Medulla oblongata (tissue), 1 donor: ENCODE results near the gene RAB22A.

Experiments used
- DNase-seq: peaks from one replicate; pipeline ENCODE4 v3.0.0-alpha.2; 2015; ENCODE audit errors: extremely low spot score

The RAB22A gene

DNA sequence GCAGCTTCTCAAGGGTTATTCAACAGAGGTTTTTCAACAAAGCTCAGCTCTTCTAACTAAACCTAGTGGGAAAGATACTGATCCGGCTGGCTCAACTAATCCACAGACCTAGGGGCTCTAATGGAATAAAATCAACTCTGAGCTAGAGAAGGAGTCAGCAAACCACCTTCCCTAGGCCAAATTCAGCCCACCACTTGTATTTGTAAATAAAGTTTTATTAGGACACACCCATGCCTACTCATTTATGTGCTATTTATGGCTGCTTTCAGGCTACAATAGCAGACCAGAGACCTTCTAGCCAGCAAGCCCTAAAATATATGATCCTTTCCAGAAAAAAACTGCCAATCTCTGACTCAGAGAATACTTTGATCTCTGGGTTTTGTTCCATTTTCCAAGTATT lies 6.0 kb upstream of the RAB22A start:
- no peak for DNase-seq

DNA sequence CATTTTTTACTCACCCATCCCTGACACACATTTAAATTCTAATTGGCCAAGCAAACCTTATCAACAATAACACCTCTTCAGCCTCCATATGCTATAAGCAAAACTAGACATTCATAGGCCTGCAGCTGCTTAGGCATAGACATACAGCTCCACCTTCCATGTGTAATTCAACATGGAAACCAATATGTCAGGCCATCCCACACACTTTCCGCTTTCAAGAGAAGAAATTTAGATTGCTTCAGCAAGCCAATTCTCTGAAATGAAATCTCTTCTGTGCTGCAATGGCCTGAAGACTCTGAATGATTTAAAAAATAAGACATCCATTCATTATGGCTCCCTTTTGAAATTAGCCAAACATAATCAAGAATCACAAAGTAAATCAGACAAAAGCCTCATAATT lies 4.5 kb upstream of the RAB22A start:
- DNase-seq = no peak

DNA sequence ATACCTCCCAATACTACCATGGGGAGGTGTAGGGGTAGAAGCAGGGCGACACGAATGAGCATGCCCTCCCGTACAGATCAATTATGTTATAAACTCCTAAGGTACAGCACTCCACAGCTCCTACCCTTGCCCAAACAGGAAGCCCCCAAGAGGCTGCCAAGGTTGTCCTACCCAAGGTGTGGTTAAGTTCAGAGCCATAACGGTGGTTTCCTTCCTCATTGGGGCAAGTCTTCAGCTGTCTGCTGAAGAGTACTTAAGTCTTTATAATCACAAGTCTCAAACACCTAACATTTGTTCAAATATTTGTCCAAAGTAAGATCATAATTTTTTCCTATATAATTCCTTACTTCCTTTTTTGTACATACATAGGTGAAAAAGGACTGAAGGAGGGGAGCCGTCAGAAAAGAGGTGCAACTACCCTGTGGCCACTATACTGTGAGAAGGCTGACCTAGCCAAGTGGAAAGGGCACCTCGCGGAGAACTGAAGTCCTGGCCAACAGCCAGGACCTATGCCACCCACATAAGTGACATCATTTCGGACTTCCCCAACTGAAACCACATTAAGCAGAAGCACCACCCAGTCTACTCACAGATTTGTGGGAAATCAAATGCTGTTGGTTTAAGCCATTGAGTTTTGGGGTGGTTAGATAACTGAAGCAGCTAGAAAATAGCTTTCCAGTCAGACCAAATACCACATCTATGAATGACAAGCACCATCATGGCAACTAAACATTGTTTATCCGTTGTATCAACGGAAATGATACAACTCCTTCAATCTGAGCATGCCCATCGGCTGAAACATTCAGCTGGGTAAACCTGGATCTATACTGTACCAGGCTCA lies 2.9 kb upstream of the RAB22A start:
- DNase-seq = peak; percentile 83

DNA sequence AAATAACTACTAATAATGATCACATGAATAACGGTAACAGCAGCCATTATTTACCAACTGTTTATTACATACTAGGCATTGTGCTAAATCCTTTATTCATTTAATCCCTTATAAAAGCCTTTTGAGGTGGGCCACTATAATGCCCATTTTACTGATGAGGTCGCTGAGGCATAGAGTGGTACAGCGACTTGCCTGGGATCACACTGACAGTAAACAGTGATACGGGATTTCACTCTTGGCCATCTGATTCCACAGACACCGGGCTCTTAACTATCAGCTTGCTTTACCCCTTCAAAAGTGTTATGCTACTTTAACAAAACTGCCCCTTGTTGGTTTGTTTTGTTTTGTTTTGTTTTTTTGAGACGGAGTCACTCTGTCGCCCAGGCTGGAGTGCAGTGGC lies 2.2 kb upstream of the RAB22A start:
- no peak for DNase-seq

DNA sequence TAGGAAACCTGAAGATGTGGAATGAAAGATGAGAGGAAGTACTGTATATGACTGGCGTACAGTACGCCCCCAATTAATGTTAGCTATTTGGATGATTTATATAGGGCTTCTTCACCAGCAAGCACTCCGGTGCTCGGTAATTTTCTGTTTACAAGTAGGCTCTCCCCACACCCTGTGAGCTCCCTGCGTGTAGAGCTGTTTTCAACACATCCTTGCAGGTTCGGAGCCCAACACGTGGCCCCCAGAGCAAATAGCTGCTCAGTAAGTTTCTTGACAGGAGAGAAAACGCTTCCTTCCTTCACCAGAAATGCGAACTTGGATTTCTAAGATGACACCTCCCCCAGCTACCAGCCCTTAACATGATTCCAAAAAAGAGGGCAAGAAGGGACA lies 1.2 kb upstream of the RAB22A start:
- no peak for DNase-seq

DNA sequence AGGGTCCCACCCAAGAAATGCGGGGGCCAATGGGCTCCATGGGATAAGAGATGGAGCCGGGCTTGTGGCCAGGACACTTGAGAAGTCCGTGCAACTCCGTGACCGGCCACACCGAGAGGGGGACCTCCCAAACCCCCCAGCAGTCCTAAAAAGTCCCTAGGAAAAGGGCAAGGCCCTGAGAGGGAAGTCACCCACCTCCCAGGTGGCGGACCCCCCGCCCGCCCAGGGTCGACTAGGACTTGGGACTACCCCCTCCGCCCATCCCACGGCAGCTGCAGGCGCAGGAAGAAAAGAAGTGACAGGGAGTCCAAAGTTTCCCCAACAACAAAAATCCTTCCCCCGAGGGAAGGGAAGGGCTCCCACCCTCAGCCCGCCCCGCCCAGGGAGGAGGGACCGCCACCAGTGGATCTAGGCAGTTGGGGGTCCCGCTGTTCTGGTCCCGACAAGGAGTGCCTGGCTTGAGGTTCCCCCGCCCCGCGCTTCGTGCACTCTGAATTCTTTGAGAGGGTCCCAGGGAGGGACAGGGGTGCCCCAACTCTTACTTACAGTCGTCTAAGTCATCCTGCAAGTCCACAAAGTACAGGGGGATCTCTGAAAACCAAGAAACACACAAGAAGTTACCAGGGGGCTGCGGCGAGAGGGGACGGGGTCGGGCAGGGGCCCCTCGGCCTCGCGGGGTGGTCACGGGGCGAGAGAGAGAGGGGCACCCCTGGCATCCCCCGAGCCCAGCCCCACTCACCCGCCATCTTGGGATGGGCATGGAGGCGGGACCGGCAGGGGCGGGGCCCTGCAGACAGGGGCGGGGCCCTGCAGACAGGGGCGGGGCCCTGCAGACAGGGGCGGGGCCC lies 611 bp upstream of the RAB22A start:
- DNase-seq = peak; percentile 68

DNA sequence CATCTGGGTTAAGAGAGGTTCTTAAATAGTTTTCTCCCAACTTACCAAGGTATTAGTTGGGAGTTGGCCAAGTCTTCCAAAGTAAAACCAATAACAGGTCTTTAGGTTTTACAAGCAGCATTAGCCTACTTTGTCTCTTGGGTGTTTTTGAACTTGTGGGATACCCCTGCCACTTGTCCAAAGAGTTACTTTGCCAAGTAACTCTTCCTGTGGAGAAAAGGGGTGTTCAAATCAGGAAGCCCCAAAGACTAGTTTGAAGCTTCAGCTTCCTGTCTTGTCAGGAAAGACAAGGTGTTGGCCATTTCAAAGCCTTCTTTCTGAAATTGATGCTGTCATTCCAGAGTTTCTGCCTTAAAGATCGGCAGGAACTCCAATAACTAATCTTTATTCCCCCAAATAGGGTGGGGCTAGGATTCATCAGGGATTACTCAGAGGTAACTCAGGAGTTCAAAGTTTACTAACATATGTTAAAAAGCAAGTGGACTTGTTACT lies 822 bp downstream of the RAB22A start:
- DNase-seq = peak; percentile 31

DNA sequence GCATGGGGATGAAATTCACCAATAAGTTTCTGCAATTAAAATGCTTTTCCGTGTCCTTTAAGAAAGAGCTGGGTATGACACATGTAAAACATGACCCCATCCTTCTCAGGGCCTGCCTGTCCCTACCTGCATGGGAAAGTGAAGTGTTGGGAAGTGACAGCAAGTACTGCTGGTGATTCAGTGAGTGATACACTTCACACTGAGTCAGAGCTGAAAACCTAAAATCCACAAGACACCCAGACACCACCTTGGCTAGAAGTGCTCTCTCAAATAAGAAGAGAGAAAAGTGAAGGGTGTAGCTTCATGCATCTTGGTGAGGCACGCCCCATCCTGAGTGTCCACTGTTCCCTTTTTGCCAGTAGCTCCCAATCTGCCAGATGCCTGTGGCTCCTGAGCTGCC lies 3.3 kb downstream of the RAB22A start:
- DNase-seq = no peak

DNA sequence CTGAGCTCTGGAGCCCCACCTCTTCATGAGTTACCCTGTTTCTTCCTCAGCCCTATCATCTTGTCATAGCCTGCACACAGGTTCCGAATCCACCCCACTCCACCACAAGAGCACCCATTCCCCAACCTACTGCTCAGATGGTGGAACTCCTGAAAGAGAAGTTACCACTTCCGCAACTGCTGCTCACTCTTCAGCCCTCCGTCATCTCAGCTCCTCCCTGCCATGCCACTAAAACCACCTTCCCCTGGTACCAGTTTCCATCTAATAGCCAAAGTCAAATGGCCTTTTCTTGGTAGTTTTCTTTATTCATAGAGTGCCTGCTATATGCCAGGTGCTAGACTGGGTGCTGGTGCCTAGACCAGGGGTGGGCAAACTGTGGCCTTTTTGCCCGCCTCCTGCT lies 3.9 kb downstream of the RAB22A start:
- no peak for DNase-seq

DNA sequence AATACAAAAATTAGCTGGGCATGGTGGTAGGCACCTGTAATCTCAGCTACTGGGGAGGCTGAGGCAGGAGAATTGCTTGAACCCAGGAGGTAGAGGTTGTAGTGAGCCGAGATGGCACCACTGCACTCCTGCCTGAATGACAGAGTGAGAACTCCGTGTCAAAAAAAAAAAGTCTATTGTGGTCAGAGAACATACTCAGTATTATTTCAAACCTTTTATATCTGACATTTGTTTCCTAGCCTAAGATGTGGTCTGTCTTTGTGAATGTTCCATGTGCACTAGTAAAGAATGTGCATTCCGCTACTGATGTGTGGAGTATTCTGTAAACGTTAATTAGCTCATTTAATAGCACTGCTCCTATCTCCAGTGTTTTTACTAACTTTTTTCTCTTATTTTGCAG lies 11.7 kb downstream of the RAB22A start:
- no peak for DNase-seq

DNA sequence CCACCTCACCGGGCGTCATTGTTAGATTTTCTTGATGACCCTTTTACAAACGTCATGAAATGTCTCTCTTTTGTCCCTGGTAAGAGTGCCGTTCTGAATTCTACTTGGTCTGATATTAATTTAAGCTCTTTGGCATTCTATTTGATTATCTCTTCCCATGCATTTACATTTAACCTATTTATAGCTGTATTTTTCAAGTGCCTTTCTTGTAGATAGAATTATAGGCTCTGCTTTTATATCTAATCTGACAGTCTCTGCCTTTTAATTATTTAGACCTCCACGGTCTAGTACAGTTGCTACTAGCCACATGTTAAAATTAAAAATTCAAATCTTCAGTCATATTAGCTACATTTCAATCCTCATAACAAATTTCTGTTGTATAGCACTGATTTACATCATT lies 12.6 kb downstream of the RAB22A start:
- no peak for DNase-seq

DNA sequence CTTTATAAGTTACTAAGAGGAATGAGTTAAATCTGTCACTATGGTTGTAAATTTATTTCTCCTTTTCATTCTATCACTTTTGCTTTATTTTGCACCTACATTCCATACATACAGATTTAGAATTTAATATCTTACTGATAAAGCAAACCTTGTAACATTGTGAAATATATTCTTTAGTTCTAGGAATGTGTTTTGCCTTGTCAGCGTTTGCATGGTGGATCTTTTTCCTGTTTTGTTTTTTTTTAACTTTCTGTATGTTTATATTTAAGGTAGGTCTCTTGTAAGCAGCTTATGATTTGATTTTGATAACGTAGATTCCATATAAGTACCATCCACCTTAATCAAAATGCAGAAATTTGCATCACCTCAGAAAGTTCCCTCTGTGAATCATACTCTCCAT lies 16.4 kb downstream of the RAB22A start:
- no peak for DNase-seq

DNA sequence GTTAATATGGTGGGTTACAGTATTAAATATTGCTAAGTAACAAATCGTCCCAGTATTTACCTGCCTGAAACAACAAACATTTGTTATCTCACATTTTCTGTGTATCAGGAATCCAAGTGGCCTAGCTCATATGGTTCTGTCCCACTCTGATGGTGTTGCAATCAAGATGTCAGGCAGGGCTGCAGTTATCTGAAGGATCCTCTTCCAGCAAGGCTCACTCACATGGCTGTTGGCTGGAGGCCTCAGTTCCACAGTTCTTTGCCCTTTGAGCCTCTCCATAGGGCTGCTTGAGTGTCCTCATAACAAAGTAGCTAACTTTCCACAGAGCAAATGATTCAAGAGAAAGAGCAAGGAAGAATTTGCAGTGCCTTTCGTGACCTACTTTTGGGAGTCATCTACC lies 17.7 kb downstream of the RAB22A start:
- no peak for DNase-seq

DNA sequence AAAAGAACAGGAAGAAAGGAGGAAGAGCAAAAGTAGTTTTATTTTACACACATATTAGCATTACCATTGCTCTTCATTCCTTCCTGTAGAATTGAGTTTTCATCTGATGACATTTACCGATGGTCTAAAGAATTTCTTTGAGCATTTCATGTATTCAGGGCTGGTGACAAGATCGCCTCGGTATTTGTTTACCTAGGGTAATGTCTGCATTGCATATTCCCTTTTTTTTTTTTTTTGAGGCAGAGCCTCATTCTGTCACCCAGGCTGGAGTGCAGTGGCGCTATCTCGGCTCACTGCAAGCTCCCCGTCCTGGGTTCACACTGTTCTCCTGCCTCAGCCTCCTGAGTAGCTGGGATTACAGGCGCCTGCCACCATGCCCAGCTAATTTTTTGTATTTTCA lies 19.3 kb downstream of the RAB22A start:
- DNase-seq = no peak

DNA sequence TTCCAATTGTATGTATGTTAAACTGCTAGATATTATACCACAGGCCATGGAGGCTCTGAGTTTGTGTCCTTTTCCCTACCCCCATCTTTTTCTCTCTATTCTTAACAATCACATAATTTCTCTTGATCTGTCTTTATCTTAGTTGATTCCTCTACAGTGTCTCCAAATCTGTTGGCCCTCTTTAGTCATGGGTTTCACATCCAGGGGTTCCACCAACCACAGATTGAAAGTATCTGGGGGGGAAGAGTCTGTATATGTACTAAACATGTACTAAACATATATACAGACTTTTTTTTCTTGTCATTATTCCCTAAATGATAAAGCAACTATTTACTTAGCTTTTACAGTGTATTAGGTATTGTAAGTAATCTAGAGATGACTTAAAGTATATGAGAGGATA lies 20.2 kb downstream of the RAB22A start:
- DNase-seq = no peak

DNA sequence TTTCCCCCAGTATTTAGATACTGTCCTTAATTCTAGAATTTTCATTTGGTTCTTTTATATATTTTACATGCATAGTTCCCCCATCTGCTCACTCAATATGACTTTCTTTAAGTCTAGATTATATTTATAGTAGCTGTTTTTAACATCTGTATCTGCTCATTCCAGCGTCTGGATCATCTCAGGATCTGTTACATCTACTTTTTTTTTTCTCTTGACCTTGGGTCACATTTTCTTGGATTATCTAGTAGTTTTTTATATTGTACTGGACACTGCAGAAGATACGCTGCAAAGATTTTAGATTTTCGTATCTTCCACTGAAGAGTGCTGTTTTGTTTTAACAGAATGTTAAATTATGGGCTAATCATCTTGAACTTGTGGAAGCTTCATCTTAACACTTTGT lies 20.7 kb downstream of the RAB22A start:
- DNase-seq = no peak

DNA sequence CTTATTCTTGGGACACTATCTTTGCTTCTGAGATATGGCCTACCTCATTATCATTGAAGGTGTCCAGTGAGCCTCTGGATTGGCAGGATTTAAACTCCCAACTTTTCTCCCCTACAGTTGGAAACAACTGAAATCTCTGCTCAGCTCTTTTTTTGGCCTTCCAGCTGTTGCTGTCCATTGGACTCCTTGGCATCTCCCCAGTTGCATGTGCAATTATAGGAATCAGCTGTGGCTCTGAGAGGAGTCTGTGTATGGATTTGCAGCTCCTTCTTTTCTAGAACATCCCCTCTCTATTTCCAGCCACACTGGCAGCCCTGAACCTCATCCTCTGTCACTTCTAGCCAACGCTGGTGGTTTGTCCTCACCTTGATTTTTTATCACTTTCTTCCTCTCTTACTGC lies 21.2 kb downstream of the RAB22A start:
- no peak for DNase-seq

DNA sequence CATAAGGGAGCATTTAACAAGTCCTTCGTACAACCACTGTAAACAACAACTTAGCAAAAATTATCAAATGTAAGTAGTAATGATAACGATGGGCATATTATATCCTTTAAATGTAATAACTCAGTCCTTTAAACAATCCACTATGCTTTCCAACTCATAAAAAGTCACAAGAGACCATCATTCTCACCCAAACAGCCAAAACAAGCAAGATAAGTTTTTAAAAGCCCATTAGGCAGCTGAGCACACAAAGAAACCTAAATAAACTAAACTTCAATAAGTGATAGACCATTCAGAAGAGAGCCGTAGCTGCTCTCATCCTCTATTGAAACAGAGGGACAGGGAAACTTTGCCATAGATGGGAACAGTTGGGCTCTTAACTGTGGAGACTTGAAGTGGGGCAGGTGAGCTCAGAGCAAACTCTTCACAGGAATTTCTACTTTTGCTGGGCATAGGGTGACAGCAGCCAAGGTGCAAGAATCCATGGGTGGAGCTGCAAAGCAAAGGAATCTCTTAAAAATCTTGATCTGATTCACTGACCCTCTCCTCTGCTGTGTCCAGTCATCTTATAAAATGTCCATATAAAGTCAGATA lies 22.5 kb downstream of the RAB22A start:
- no peak for DNase-seq

DNA sequence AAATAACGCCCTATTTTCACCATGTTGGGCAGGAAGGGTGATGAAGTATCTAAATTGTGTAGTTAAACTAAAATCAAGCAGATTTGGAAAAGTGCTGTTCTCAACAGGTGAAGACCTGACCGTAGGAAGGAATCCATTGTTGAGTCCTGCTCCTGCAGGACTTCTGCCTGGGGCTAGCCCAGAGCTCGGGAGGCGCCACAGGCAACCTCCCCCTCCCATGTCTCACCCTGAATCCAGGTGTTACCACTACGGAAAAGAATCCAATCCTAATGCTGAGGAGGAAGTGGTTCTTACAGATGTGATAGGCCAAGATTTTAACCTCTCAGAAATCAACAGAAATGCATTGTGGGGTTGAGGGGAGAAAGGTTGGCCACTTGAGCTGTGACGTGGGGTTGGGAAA lies 30.2 kb downstream of the RAB22A start:
- DNase-seq = no peak

DNA sequence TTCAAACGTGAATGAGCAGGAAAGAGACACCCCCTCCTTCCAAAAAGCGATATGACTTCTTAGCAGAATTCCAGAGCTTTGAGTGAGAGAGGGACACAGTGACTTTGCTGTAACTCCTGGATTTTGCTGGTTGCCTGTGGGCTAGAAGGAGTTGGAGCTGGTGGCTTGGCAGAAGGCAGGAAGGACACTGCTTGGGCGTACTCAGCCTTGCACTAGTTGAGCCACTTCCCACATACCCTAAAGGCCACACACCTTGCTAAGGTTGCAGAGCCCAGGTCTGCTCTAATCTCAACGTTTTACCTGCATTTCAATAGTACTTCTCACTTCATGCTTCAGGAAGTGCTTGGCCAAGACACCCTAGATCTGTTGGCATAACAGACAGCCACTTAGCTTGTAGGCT lies 30.6 kb downstream of the RAB22A start:
- no peak for DNase-seq

DNA sequence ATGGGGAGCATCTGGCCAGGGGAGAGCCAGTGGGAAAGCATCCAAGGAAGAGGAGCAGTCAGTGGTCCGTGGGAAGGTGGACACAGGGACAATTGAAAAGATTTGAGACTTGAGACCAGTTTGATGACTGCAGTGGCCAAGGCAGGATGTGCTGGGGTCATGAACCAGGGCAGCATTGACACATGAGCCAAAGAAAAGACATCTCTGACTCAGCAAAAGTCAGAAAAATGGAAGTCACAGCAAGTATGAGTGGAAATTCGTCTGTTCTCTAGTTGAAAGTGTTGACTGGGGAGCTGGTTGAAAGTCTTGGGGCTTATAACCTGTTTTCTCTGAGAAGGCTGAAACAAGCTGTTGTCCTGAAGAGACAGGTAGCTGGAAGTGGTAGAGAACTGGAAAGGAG lies 31.3 kb downstream of the RAB22A start:
- no peak for DNase-seq

DNA sequence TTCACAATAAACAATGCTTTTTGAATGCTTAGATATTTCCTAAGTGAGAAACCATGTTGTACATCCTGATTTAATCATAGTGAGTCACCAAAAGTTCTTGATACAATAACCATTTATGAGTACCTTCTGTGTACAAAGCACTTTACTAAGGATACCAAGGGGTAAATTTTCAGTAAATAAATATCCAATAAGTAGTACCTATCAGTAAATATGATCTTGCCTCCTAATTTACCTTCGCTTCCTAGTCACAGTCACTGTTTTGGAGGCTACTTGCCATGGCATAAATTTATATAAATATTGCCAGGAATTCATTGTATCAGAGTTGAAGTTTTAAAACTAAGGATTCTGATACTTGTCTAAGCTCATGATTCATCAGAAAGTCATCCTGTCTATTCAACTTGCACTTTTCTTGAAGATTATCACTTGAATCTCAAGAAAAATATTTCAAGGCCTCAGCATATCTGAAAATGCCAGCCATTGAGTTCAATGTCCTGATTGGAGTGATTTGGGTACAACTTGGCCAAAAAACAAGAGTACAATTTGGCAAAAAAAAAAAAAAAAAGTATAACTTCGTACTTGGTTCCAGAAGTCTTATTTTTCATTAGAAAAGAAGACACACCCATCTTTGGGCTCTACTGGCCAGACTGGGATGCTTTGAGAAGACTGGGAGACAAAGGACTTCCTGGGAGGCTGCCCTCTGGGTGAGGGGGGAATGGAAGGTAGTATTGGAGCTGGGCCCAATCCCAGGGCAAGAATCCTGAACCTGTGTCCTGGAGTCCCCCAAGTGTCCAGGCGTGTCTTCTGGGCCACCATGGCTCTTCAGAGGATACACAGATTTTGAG lies 32.8 kb downstream of the RAB22A start:
- no peak for DNase-seq
